Natural killer cell (primary cell): ENCODE results near the gene KLF1. TPM values are rescaled to one million over a fixed set of nuclear protein-coding genes. Genes with fewer than 3 reads are reported as not detected.

Source experiments
- ATAC-seq, 3 donors: fragments of 150-1000 bp in 2 of 3; fragments of 200-7000 bp in 1 of 3; cut with Tn5 transposase; 1 replicate in 1 of 3; 2 replicates in 2 of 3; pipeline ENCODE4 v1.10.0; 2021; ENCODE audit warnings: mild to moderate bottlenecking in 2 of 3, moderate library complexity in 2 of 3
- DNase-seq, 2 donors: peaks; one replicate each; pipeline versions ENCODE4 v3.0.0 to v3.0.0-alpha.2; 2013 to 2021; ENCODE audit warnings: mixed read lengths in 1 of 2
- H3K27ac ChIP-seq: one replicate; pipeline ENCODE4 v1.5.1; 2013; ENCODE audit warnings: mild to moderate bottlenecking, low read length
- H3K27me3 ChIP-seq: one replicate; pipeline ENCODE4 v1.6.1; 2013; ENCODE audit warnings: low read length; ENCODE audit not compliant: control insufficient read depth, insufficient read depth
- H3K36me3 ChIP-seq: one replicate; pipeline ENCODE4 v1.6.1; 2013; ENCODE audit warnings: low read length; ENCODE audit not compliant: control insufficient read depth, insufficient read depth
- H3K4me1 ChIP-seq: one replicate; pipeline ENCODE4 v1.6.1; 2013; ENCODE audit warnings: low read length; ENCODE audit not compliant: control insufficient read depth, insufficient read depth
- H3K4me3 ChIP-seq: one replicate; pipeline ENCODE4 v1.5.1; 2013; ENCODE audit warnings: low read length
- H3K9me3 ChIP-seq: one replicate; pipeline ENCODE4 v1.6.1; 2013; ENCODE audit warnings: low read length; ENCODE audit not compliant: control insufficient read depth, insufficient read depth
- H3K27ac Mint-ChIP-seq, 2 donors: one replicate each; pipeline ENCODE4 v1.8.0; 2022; ENCODE audit warnings: mild to moderate bottlenecking in 2 of 2, mixed read lengths in 2 of 2, moderate library complexity in 1 of 2
- H3K27me3 Mint-ChIP-seq, 2 donors: one replicate each; pipeline ENCODE4 v1.8.0; 2022; ENCODE audit warnings: low read depth in 2 of 2, mixed read lengths in 2 of 2
- H3K36me3 Mint-ChIP-seq: one replicate; pipeline ENCODE4 v1.8.0; 2022; ENCODE audit warnings: mixed read lengths
- H3K4me1 Mint-ChIP-seq, 2 donors: one replicate each; pipeline ENCODE4 v1.8.0; 2022; ENCODE audit warnings: mixed read lengths in 2 of 2
- H3K4me3 Mint-ChIP-seq: one replicate; pipeline ENCODE4 v1.8.0; 2022; ENCODE audit warnings: mild to moderate bottlenecking, moderate library complexity, mixed read lengths
- H3K9me3 Mint-ChIP-seq, 2 donors: one replicate each; pipeline ENCODE4 v1.8.0; 2022; ENCODE audit warnings: mixed read lengths in 2 of 2
- WGBS: methylation state at CpG from one replicate; pipeline ENCODE4 v1.1.7; 2013; ENCODE audit warnings: missing lambda C conversion rate; ENCODE audit not compliant: insufficient coverage; 5-methylcytosine and 5-hydroxymethylcytosine counted together
- intact Hi-C: fragments of 100-400 bp; cut with micrococcal nuclease; formaldehyde crosslinking; loops from one replicate; pipeline ENCODE4 v1.14.2; 2022
- total RNA-seq, 4 donors: library from RNA; stranded (reverse); fragments of 120-200 nt in 1 of 4; gene quantifications; one replicate each; pipeline versions ENCODE4 v1.2.3 to v1.2.4, GENCODE V29; 2013 to 2022
- TF ChIP-seq, protein P1 (sequence below): fragments of 200-600 bp; IDR thresholded peaks from one replicate; pipeline ENCODE4 v1.8.0; 2022; ENCODE audit warnings: antibody characterized with exemption

KLF1 gene
- total RNA-seq, 3 donors from 2014 or later (not counting 1 experiment from before 2014, with no cell fraction given) = not detected

DNA sequence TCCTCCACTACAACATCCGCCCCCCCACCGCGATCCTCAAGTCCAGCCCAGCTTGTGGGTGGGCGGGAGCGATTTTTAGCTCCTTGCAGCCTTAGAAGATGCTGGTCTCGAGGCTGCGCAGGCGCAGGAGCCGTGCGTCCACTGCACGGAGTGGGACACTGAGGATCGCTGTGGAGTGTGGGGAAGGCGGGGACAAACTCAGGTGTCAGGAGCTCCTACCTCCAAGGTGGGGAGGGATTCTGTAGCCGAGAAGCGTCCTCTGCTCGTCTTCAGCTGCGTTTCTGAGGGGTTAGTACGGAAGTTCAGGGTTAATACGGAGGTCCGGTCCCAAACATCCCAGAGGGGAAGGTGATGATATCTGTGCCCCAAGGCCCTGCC, 52.4 kb downstream of the KLF1 start, which contains the start of gene RTBDN:
RTBDN (minus strand) TSS at position 14 of the 378 bp plus-strand sequence. CDS start 4,600 bp downstream, outside the sequence.
- Histone ChIP-seq H3K4me3 (no peak within 1 kb of the TSS), H3K4me1 (peaks cover 42% of the 10 kb centered on the region), H3K9me3 (peaks cover 7% of the 10 kb centered on the region), H3K27me3 (peaks cover 83% of the 10 kb centered on the region), H3K36me3 (no peaks in the 10 kb centered on the region), H3K27ac (no peak within 1 kb of the TSS)
- H3K36me3 Mint-ChIP-seq = no peaks in the 10 kb centered on the region
- peaks cover 59 to 63% of the 10 kb centered on the region in 2 donors for H3K27me3 Mint-ChIP-seq
- peak within 1 kb of the TSS; percentile 71 for H3K4me3 Mint-ChIP-seq
- TF ChIP-seq, protein P1, sequence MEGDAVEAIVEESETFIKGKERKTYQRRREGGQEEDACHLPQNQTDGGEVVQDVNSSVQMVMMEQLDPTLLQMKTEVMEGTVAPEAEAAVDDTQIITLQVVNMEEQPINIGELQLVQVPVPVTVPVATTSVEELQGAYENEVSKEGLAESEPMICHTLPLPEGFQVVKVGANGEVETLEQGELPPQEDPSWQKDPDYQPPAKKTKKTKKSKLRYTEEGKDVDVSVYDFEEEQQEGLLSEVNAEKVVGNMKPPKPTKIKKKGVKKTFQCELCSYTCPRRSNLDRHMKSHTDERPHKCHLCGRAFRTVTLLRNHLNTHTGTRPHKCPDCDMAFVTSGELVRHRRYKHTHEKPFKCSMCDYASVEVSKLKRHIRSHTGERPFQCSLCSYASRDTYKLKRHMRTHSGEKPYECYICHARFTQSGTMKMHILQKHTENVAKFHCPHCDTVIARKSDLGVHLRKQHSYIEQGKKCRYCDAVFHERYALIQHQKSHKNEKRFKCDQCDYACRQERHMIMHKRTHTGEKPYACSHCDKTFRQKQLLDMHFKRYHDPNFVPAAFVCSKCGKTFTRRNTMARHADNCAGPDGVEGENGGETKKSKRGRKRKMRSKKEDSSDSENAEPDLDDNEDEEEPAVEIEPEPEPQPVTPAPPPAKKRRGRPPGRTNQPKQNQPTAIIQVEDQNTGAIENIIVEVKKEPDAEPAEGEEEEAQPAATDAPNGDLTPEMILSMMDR = no peak
- WGBS = 13% methylated on average over 20 of the region's 20 CpGs
- ATAC-seq (no peak), DNase-seq (peak in 1 of 2 donors; percentile 34)
- no peak within 1 kb of the TSS for H3K27ac Mint-ChIP-seq
- H3K9me3 Mint-ChIP-seq = peaks cover 0 to 2% of the 10 kb centered on the region in 2 donors
- H3K4me1 Mint-ChIP-seq = peaks cover 23 to 43% of the 10 kb centered on the region in 2 donors
- intact Hi-C loops = no loop called here

Other genes with a start within 250 kb of the KLF1 start
- 100 to 1,000 TPM; 107 to 118 (median 112) TPM for gene MAN2B1, start 220.5 kb downstream of the KLF1 start, total RNA-seq
- 10 to 100 TPM; 17.0 to 25.8 (median 25.1) TPM for gene WDR83, start 220.4 kb downstream of the KLF1 start, total RNA-seq
- gene DHPS, start 205.3 kb downstream of the KLF1 start, total RNA-seq = 100 to 1,000 TPM; 143 to 193 (median 145) TPM
- not detected for gene GNG14, start 199.2 kb downstream of the KLF1 start, total RNA-seq
- 1 to 10 TPM; 2.2 to 3.2 (median 2.9) TPM for gene FBXW9, start 190.6 kb downstream of the KLF1 start, total RNA-seq
- 10 to 100 TPM; 56.8 to 66.6 (median 58.2) TPM for gene TNPO2, start 163.3 kb downstream of the KLF1 start, total RNA-seq
- 100 to 1,000 TPM; 217 to 228 (median 219) TPM for gene TRIR, start 152.5 kb downstream of the KLF1 start, total RNA-seq
- 10 to 100 TPM; 42.2 to 51.3 (median 44.2) TPM for gene GET3, start 149.7 kb downstream of the KLF1 start, total RNA-seq
- not detected for gene BEST2, start 135.4 kb downstream of the KLF1 start, total RNA-seq
- gene HOOK2, start 111.6 kb downstream of the KLF1 start, total RNA-seq = 10 to 100 TPM; 13.3 to 15.3 (median 13.9) TPM
- gene JUNB, start 95.7 kb downstream of the KLF1 start, total RNA-seq = 100 to 1,000 TPM; 781 to 903 (median 859) TPM
- gene PRDX2, start 85.4 kb downstream of the KLF1 start, total RNA-seq = 10 to 100 TPM; 28.8 to 67.1 (median 66.9) TPM
- 1 to 10 TPM; 1.7 to 2.8 (median 2.2) TPM for gene THSD8, start 85.1 kb downstream of the KLF1 start, total RNA-seq
- 1 to 10 TPM; 6.6 to 8.7 (median 7.4) TPM for gene RNASEH2A, start 80.6 kb downstream of the KLF1 start, total RNA-seq
- not detected for gene RTBDN, start 52.6 kb downstream of the KLF1 start, total RNA-seq
- under 1 TPM in 2 of 3 donors, not detected in 1; 0.07 to 0.88 TPM for gene MAST1, start 48.7 kb downstream of the KLF1 start, total RNA-seq
- 10 to 100 TPM; 28.3 to 31.7 (median 31.2) TPM for gene DNASE2, start 5.8 kb downstream of the KLF1 start, total RNA-seq
- 10 to 100 TPM; 35.9 to 41.7 (median 36.3) TPM for gene GCDH, start 4.0 kb upstream of the KLF1 start, total RNA-seq
- 1 to 10 TPM in 1 of 3 donors, under 1 TPM in 2; 0.88 to 2.2 (median 0.92) TPM for gene SYCE2, start 32.1 kb upstream of the KLF1 start, total RNA-seq
- gene FARSA, start 46.5 kb upstream of the KLF1 start, total RNA-seq = 10 to 100 TPM; 29.3 to 34.5 (median 32.0) TPM
- 100 to 1,000 TPM; 588 to 813 (median 763) TPM for gene CALR, start 51.4 kb upstream of the KLF1 start, total RNA-seq
- gene RAD23A, start 58.7 kb upstream of the KLF1 start, total RNA-seq = 10 to 100 TPM; 79.2 to 81.2 (median 80.3) TPM
- 1 to 10 TPM; 5.3 to 7.1 (median 5.7) TPM for gene GADD45GIP1, start 70.0 kb upstream of the KLF1 start, total RNA-seq
- not detected for gene DAND5, start 82.4 kb upstream of the KLF1 start, total RNA-seq
- 1 to 10 TPM in 2 of 3 donors, under 1 TPM in 1; 0.61 to 2.1 (median 1.3) TPM for gene NFIX, start 108.3 kb upstream of the KLF1 start, total RNA-seq
- gene LYL1, start 215.7 kb upstream of the KLF1 start, total RNA-seq = 1 to 10 TPM; 2.0 to 7.7 (median 6.7) TPM
- gene TRMT1, start 229.5 kb upstream of the KLF1 start, total RNA-seq = 10 to 100 TPM; 33.8 to 48.5 (median 42.2) TPM
- 10 to 100 TPM; 41.2 to 48.7 (median 43.4) TPM for gene NACC1, start 231.1 kb upstream of the KLF1 start, total RNA-seq